ENCODE results near the gene SBF2.

The SBF2 gene

GRCh38 chr11:9838229-9838628 is 455.8 kb downstream of the SBF2 start:
- Histone ChIP-seq H3F3A (ENCODE audit: control insufficient read depth, insufficient read depth) (no peaks in the 10 kb centered on the region), H3K36me3 (ENCODE audit: control insufficient read depth, low read length) (no peaks in the 10 kb centered on the region), H3K4me2 (ENCODE audit: low read length) (no peak overlapping the region), H3K9me2 (replicated peaks; ENCODE audit: control insufficient read depth, low read length) (no peaks in the 10 kb centered on the region), H3K79me2 (ENCODE audit: control insufficient read depth, low read length) (no peaks in the 10 kb centered on the region), H3K27me3 (ENCODE audit: control insufficient read depth, low read length) (no peaks in the 10 kb centered on the region), H3K27ac (ENCODE audit: low read depth, low read length) (no peak overlapping the region), H3K9me3 (ENCODE audit: control insufficient read depth, insufficient read depth, low read length) (no peaks in the 10 kb centered on the region), H3K4me1 (ENCODE audit: control insufficient read depth, low read length) (peaks cover 4% of the 10 kb centered on the region; the same call in 1 of the 2 replicates), H4K20me1 (ENCODE audit: control insufficient read depth, insufficient read depth, low read depth, low read length) (no peaks in the 10 kb centered on the region), H3K4me3 (ENCODE audit: low read length) (no peak overlapping the region)
- TF ChIP-seq CTCF (IDR thresholded peaks at IDR 0.05; ENCODE audit: low read depth, low read length, poor library complexity, severe bottlenecking), result no peak
- TF ChIP-seq EZH2phosphoT487 (IDR thresholded peaks at IDR 0.05; ENCODE audit: borderline replicate concordance, low read length), result no peak

- Histone ChIP-seq H3K79me2 (ENCODE audit: control insufficient read depth, low read length) (no peaks in the 10 kb centered on the region), H3K4me1 (ENCODE audit: control insufficient read depth, low read length) (no peaks in the 10 kb centered on the region), H3F3A (ENCODE audit: control insufficient read depth, insufficient read depth) (no peaks in the 10 kb centered on the region), H3K4me3 (ENCODE audit: low read length) (no peak overlapping the region), H3K4me2 (ENCODE audit: low read length) (no peak overlapping the region), H3K36me3 (ENCODE audit: control insufficient read depth, low read length) (no peaks in the 10 kb centered on the region), H3K9me2 (replicated peaks; ENCODE audit: control insufficient read depth, low read length) (no peaks in the 10 kb centered on the region), H3K27ac (ENCODE audit: low read depth, low read length) (no peak overlapping the region), H3K9me3 (ENCODE audit: control insufficient read depth, insufficient read depth, low read length) (no peaks in the 10 kb centered on the region), H3K27me3 (ENCODE audit: control insufficient read depth, low read length) (no peaks in the 10 kb centered on the region), H4K20me1 (ENCODE audit: control insufficient read depth, insufficient read depth, low read depth, low read length) (no peaks in the 10 kb centered on the region)
- TF ChIP-seq EZH2phosphoT487 (IDR thresholded peaks at IDR 0.05; ENCODE audit: borderline replicate concordance, low read length) (no peak), CTCF (IDR thresholded peaks at IDR 0.05; ENCODE audit: low read depth, low read length, poor library complexity, severe bottlenecking) (no peak)
These were observed 459.7 kb downstream of the SBF2 start for GRCh38 chr11:9834291-9834690.

- Histone ChIP-seq H3K36me3 (ENCODE audit: control insufficient read depth, low read length) (no peaks in the 10 kb centered on the region), H3K4me2 (ENCODE audit: low read length) (no peak overlapping the region), H3K4me1 (ENCODE audit: control insufficient read depth, low read length) (peaks cover 5% of the 10 kb centered on the region; the same call in 1 of the 2 replicates), H3F3A (ENCODE audit: control insufficient read depth, insufficient read depth) (no peaks in the 10 kb centered on the region), H3K9me3 (ENCODE audit: control insufficient read depth, insufficient read depth, low read length) (no peaks in the 10 kb centered on the region), H3K4me3 (ENCODE audit: low read length) (no peak overlapping the region), H3K27ac (ENCODE audit: low read depth, low read length) (no peak overlapping the region), H3K27me3 (ENCODE audit: control insufficient read depth, low read length) (no peaks in the 10 kb centered on the region), H4K20me1 (ENCODE audit: control insufficient read depth, insufficient read depth, low read depth, low read length) (no peaks in the 10 kb centered on the region), H3K79me2 (ENCODE audit: control insufficient read depth, low read length) (no peaks in the 10 kb centered on the region), H3K9me2 (replicated peaks; ENCODE audit: control insufficient read depth, low read length) (no peaks in the 10 kb centered on the region)
- TF ChIP-seq CTCF (IDR thresholded peaks at IDR 0.05; ENCODE audit: low read depth, low read length, poor library complexity, severe bottlenecking) (no peak), EZH2phosphoT487 (IDR thresholded peaks at IDR 0.05; ENCODE audit: borderline replicate concordance, low read length) (no peak)
These were observed 462.9 kb downstream of the SBF2 start for GRCh38 chr11:9831122-9831521.
